MCF 10A (cell line): ENCODE results near the gene OXSR1. TPM values are rescaled to one million over a fixed set of nuclear protein-coding genes. Genes with fewer than 3 reads are reported as not detected.
A peak's percentile ranks its signal among the peaks of the same experiment; 100 is the strongest.

Experiments used
- BruUV-seq: library from RNA; stranded (reverse); fragments of 400-500 nt; replicated peaks from 2 replicates; lab custom pipeline; 2021; lab: Mats Ljungman, UMichigan
- CTCF ChIA-PET: fragments of 300-600 bp; sonication (Branson Sonifier 250); formaldehyde crosslinking; extraction: SDS; loops from one replicate; lab custom pipeline; 2021; ENCODE audit warnings: antibody characterized with exemption, inconsistent platforms; lab: Yijun Ruan, JAX
- POLR2A ChIA-PET: fragments of 300-600, 350-650 bp; sonication (Branson Sonifier 250); formaldehyde crosslinking; extraction: SDS; loops from one replicate; lab custom pipeline; 2020; ENCODE audit warnings: antibody characterized with exemption, inconsistent platforms; lab: Yijun Ruan, JAX
- DNase-seq: peaks from one replicate; pipeline ENCODE4 v3.0.0-alpha.2; 2018; ENCODE audit not compliant: unreplicated experiment
- H3K27ac Mint-ChIP-seq: one replicate; pipeline ENCODE4 v1.8.0; 2022; ENCODE audit warnings: mild to moderate bottlenecking, low read depth, mixed read lengths; ENCODE audit not compliant: unreplicated experiment
- H3K27me3 Mint-ChIP-seq: one replicate; pipeline ENCODE4 v1.8.0; 2022; ENCODE audit warnings: mixed read lengths; ENCODE audit not compliant: insufficient read depth, unreplicated experiment
- H3K36me3 Mint-ChIP-seq: one replicate; pipeline ENCODE4 v1.8.0; 2022; ENCODE audit warnings: mild to moderate bottlenecking, moderate library complexity, mixed read lengths; ENCODE audit not compliant: insufficient read depth, unreplicated experiment
- H3K4me1 Mint-ChIP-seq: one replicate; pipeline ENCODE4 v1.8.0; 2022; ENCODE audit warnings: mixed read lengths; ENCODE audit not compliant: insufficient read depth, unreplicated experiment
- H3K4me3 Mint-ChIP-seq: one replicate; pipeline ENCODE4 v1.8.0; 2022; ENCODE audit warnings: mild to moderate bottlenecking, moderate library complexity, mixed read lengths; ENCODE audit not compliant: unreplicated experiment
- H3K9me3 Mint-ChIP-seq: one replicate; pipeline ENCODE4 v1.8.0; 2022; ENCODE audit warnings: mixed read lengths; ENCODE audit not compliant: unreplicated experiment
- CTCF ChIP-seq: fragments of 200-600 bp; IDR thresholded peaks from one replicate; pipeline ENCODE4 v1.8.0; 2022; ENCODE audit warnings: antibody characterized with exemption, mild to moderate bottlenecking; ENCODE audit not compliant: unreplicated experiment
- intact Hi-C: fragments of 100-400 bp; cut with micrococcal nuclease; formaldehyde crosslinking; loops from 2 replicates; pipeline ENCODE4 v1.14.1; 2022
- total RNA-seq: library from RNA; stranded (reverse); gene quantifications from 2 replicates; pipeline ENCODE4 v1.2.3, GENCODE V29; 2022

The OXSR1 gene
- total RNA-seq, 1 experiment from 2014 or later: 75.5 TPM

DNA sequence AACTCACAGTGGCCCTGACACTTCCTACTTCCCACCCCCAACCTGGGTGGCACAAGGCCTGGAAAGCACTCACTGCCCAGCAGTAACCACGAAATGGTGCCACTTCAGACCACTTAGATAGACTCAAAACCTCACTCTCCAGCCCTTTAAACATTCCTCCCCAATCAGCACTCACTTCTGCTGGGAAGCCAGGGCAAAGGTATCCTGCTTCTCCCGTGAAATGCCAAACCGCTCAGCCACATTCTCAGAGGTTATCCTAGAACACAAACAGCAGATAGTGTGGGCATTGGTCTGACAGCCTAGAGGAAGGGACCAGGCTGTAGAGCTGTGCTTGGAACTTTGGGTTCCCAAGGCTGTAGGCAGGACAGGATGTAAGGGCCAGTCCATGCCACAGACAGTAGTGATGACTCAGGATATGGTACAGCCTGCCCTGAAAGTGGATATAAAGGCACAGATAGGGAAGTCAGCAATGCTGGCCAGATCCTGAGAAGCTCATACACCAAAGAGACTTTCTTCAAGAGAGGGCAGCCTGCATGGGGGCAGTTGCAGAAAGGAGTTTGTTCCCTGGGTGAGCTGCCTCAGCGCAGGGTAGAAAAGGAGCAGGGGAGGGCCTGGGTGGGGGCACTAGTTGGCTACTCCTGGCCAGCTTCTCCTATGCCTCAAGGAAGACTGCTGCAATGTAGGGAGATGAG, 37.6 kb upstream of the OXSR1 start:
- no peaks in the 10 kb centered on the region for H3K9me3 Mint-ChIP-seq
- H3K27ac Mint-ChIP-seq: no peak overlapping the region
- no peak overlapping the region for H3K4me3 Mint-ChIP-seq
- no peak for TF ChIP-seq CTCF
- peaks cover 85% of the 10 kb centered on the region for H3K36me3 Mint-ChIP-seq
- no peak for DNase-seq
- H3K27me3 Mint-ChIP-seq: no peaks in the 10 kb centered on the region
- intact Hi-C loops: no loop called here
- H3K4me1 Mint-ChIP-seq: peaks cover 14% of the 10 kb centered on the region
- no TSS peak for BruUV-seq
- CTCF ChIA-PET: interaction anchor here (0.5 to 1.4 kb wide), 6 partner anchors 9 to 352 kb away, joined by 3 to 6 read pairs (median 4); no protein-coding TSS in a partner anchor
- POLR2A ChIA-PET: interaction anchor here (0.9 to 1.5 kb wide), 2 partner anchors 8 to 9 kb away, joined by 3 to 6 read pairs; partner anchors contain the start of gene ACAA1

DNA sequence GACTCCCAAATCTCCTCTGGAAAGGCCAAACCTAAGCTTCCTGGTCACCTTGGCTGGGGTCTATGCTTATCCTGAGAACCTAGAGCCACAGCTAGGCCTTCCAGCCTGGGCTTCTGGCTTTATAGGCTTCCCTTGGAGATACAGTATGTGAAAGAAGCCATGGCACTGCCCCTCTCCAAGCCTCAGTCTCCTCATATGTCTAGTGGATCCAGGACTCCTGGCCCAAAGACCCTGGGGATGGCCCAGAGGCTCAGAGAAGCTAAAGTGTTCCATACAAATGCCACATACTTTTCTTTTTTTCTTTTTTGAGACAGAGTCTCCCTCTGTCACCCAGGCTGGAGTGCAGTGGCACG, 37.1 kb upstream of the OXSR1 start:
- Mint-ChIP-seq H3K4me3 (no peak overlapping the region), H3K27me3 (no peaks in the 10 kb centered on the region), H3K4me1 (peaks cover 19% of the 10 kb centered on the region), H3K27ac (no peak overlapping the region), H3K9me3 (no peaks in the 10 kb centered on the region), H3K36me3 (peaks cover 80% of the 10 kb centered on the region)
- intact Hi-C loops: no loop called here
- DNase-seq: no peak
- CTCF ChIA-PET: interaction anchor here (0.5 to 1.4 kb wide), 5 partner anchors 10 to 131 kb away, joined by 3 to 6 read pairs (median 4); no protein-coding TSS in a partner anchor
- TF ChIP-seq CTCF: no peak
- POLR2A ChIA-PET: interaction anchor here (1.5 kb wide), 1 partner anchor 9 kb away, joined by 3 read pairs; no protein-coding TSS in a partner anchor
- no TSS peak for BruUV-seq

DNA sequence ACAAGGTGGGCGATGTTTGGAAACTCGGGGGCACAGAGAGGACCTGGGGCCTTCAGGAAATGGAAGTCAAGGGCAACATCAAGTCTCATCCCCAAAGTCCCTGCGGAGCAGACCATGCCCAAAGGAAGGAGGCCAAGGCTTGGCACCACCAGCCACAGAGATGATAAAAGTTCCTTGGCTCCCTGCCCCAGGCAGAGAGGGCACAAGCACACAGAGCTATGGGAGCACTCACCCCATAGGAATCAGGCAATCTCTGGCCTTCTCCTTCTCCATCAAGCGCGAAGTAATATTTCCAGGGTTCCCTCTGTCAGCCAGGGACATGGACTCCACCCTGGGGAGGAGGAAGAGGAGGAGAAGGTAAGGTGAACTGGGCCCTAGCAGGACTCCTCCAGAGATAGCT, 36.3 kb upstream of the OXSR1 start:
- BruUV-seq: no TSS peak
- POLR2A ChIA-PET: interaction anchor here (1.5 kb wide), 1 partner anchor 10 kb away, joined by 3 read pairs; no protein-coding TSS in a partner anchor
- Mint-ChIP-seq H3K4me3 (no peak overlapping the region), H3K27ac (no peak overlapping the region), H3K4me1 (peaks cover 24% of the 10 kb centered on the region), H3K9me3 (no peaks in the 10 kb centered on the region), H3K27me3 (no peaks in the 10 kb centered on the region), H3K36me3 (peaks cover 75% of the 10 kb centered on the region)
- DNase-seq: no peak
- CTCF ChIA-PET: interaction anchor here (0.6 to 1.4 kb wide), 4 partner anchors 10 to 132 kb away, joined by 3 to 5 read pairs (median 4); no protein-coding TSS in a partner anchor
- no peak for TF ChIP-seq CTCF
- intact Hi-C loops: no loop called here

DNA sequence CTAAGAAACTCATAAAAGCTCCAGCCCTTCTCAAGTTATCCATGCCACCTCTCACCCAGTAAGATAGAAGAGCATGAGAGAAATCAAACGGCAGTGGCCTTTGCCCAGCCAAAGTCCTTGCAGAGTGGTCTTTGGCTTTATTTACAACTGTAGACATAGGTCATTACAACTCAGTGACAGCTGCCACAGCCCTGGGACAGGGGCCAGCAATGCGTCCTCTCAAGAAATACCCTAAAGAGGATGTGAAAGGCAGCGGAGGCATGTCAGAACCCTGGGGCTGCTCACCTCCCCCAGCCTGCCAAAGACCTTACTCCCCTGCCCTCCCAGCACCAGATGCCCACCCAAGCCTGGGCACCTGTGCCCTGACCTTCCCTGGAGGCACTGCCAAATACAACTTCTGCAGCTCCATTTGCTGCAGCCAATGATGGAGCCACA, 34.7 kb upstream of the OXSR1 start:
- POLR2A ChIA-PET: interaction anchor here (1.2 kb wide), 1 partner anchor 23 kb away, joined by 3 read pairs; no protein-coding TSS in a partner anchor
- Mint-ChIP-seq H3K4me3 (no peak overlapping the region), H3K9me3 (no peaks in the 10 kb centered on the region), H3K27ac (peak overlapping the region; percentile 35), H3K27me3 (no peaks in the 10 kb centered on the region), H3K36me3 (peaks cover 70% of the 10 kb centered on the region), H3K4me1 (peaks cover 26% of the 10 kb centered on the region)
- DNase-seq: no peak
- TF ChIP-seq CTCF: no peak
- CTCF ChIA-PET: interaction anchor here (0.5 to 2.2 kb wide), 15 partner anchors 9 to 410 kb away, joined by 3 to 7 read pairs (median 4); no protein-coding TSS in a partner anchor
- no TSS peak for BruUV-seq
- intact Hi-C loops: loop anchor here (1.0 to 5.0 kb wide), 3 partner anchors 117 to 352 kb away; no protein-coding TSS in a partner anchor
